K562 (cell line): ENCODE measurements around the gene NUTM1.

Experiments used
- CCAR2 ChIP-seq: fragments of 200-400 bp; formaldehyde crosslinking; IDR thresholded peaks from 2 replicates; pipeline ENCODE4 v1.6.1; 2017; ENCODE audit warnings: mild to moderate bottlenecking, low read depth, low read length
- CTCF ChIP-seq, 3 experiments: IDR thresholded peaks in 2 of 3; conservative IDR thresholded peaks in 1 of 3; 2 replicates each; pipeline ENCODE4 v1.5.1; 2011 to 2012; ENCODE audit warnings: low read length in 3 of 3, mild to moderate bottlenecking in 3 of 3, control low read depth in 2 of 3, improper control_type of control experiment in 1 of 3, inconsistent platforms in 1 of 3, low read depth in 1 of 3, mixed read lengths in 1 of 3, moderate library complexity in 1 of 3; ENCODE audit not compliant: insufficient read depth in 2 of 3
- ESRRA ChIP-seq: fragments of 450-650 bp; IDR thresholded peaks from 2 replicates; pipeline ENCODE4 v1.6.1; 2014; ENCODE audit warnings: low read depth, mild to moderate bottlenecking, moderate library complexity, borderline replicate concordance
- JUND ChIP-seq, 2 experiments: IDR thresholded peaks; 2 replicates in 1 of 2; 3 replicates in 1 of 2; pipeline ENCODE4 v1.6.1; 2011; ENCODE audit warnings: borderline replicate concordance in 2 of 2, low read depth in 2 of 2, low read length in 2 of 2, improper control_type of control experiment in 1 of 2, missing biosample characterization in 1 of 2, missing genetic modification characterization in 1 of 2, missing genetic modification reagents in 1 of 2
- SPI1 ChIP-seq: IDR thresholded peaks from 2 replicates; pipeline ENCODE4 v1.6.1; 2011; ENCODE audit warnings: low read depth, low read length, control low read depth, borderline replicate concordance
- USF2 ChIP-seq: sonication (generic); formaldehyde crosslinking; IDR thresholded peaks from 2 replicates; pipeline ENCODE4 v1.5.0; 2020; ENCODE audit warnings: missing genetic modification reagents

GRCh38 chr15:34359416-34359815 lies 16.3 kb downstream of the NUTM1 start:
- TF ChIP-seq SPI1: no peak
- TF ChIP-seq USF2 (CRISPR knock-in tag): no peak
- no peak for TF ChIP-seq CCAR2
- no peak for TF ChIP-seq CTCF (IDR thresholded peaks at IDR 0.05 in 2 of 3, conservative IDR thresholded peaks at IDR 0.05 in 1 of 3; ENCODE audit: insufficient read depth in 2 of 3, low read depth in 1 of 3, low read length in 3 of 3)
- TF ChIP-seq ESRRA: no peak
- TF ChIP-seq JUND (IDR thresholded peaks at IDR 0.05; ENCODE audit: borderline replicate concordance, low read depth, low read length): no peak
- no peak for TF ChIP-seq JUND (tag; IDR thresholded peaks at IDR 0.05; ENCODE audit: borderline replicate concordance, low read depth, low read length)
